ENCODE measurements around the gene LIMS2.

LIMS2 gene

GRCh38 chr2:127661949-127662510 is 13.3 kb downstream of the LIMS2 start:
- no peak overlapping the region for H2AFZ ChIP-seq (ENCODE audit: low read length)
- H3K9me3 ChIP-seq (replicated peaks in 1 of 2; ENCODE audit: control insufficient read depth in 2 of 2, insufficient read depth in 1 of 2, low read depth in 1 of 2, low read length in 2 of 2): peaks cover 0 to 3% of the 10 kb centered on the region in 2 donors
- H4K8ac ChIP-seq (ENCODE audit: low read depth, low read length): no peak overlapping the region
- no peak overlapping the region for H2BK15ac ChIP-seq (ENCODE audit: low read length)
- no peak overlapping the region for H2BK120ac ChIP-seq (ENCODE audit: low read depth, low read length)
- H2BK5ac ChIP-seq (ENCODE audit: low read length): no peak overlapping the region
- no peak overlapping the region for H3K4me3 ChIP-seq (ENCODE audit: low read length in 2 of 2)
- DNase-seq (ENCODE audit: low spot score): no peak
- peaks cover 0 to 60% (median 31%) of the 10 kb centered on the region in 3 experiments for H3K27me3 ChIP-seq (ENCODE audit: control insufficient read depth in 3 of 3, insufficient read depth in 3 of 3, low read depth in 1 of 3, low read length in 3 of 3)
- no peak overlapping the region for H2BK12ac ChIP-seq (ENCODE audit: low read length)
- H3K23ac ChIP-seq (ENCODE audit: low read depth, low read length, poor library complexity): no peak overlapping the region
- H2AK5ac ChIP-seq (ENCODE audit: low read depth, low read length): peak overlapping the region; percentile 8
- no peak overlapping the region for H3K14ac ChIP-seq (ENCODE audit: low read length)
- H4K91ac ChIP-seq (ENCODE audit: low read depth, low read length, poor library complexity): no peak overlapping the region
- H3K4ac ChIP-seq (ENCODE audit: low read length): no peak overlapping the region
- H3K9ac ChIP-seq (ENCODE audit: low read depth, low read length, poor library complexity): no peak overlapping the region
- no peak overlapping the region for H3K4me2 ChIP-seq (ENCODE audit: insufficient read depth, low read length, poor library complexity, severe bottlenecking)
- H3K4me1 ChIP-seq (ENCODE audit: control insufficient read depth in 2 of 2, insufficient read depth in 1 of 2, low read depth in 1 of 2, low read length in 2 of 2): peaks cover 13 to 16% of the 10 kb centered on the region in 2 donors
- WGBS, 2 donors (ENCODE audit: extremely low coverage in 2 of 2, insufficient read length in 2 of 2, insufficient replicate concordance in 1 of 2): no CpG with 5 or more reads among the region's 9 CpGs
- H3K36me3 ChIP-seq (replicated peaks in 1 of 2; ENCODE audit: control insufficient read depth in 2 of 2, insufficient read depth in 2 of 2, low read length in 2 of 2): no peaks in the 10 kb centered on the region
- peak overlapping the region; percentile 25 for H3K18ac ChIP-seq (ENCODE audit: low read length)
- no peak overlapping the region for H3K27ac ChIP-seq (replicated peaks; ENCODE audit: low read length)
- H3K79me1 ChIP-seq (ENCODE audit: low read depth, low read length): no peaks in the 10 kb centered on the region

GRCh38 chr2:127661072-127661649 is 14.2 kb downstream of the LIMS2 start:
- Histone ChIP-seq H3K9me3 (replicated peaks in 1 of 2; ENCODE audit: control insufficient read depth in 2 of 2, insufficient read depth in 1 of 2, low read depth in 1 of 2, low read length in 2 of 2) (peaks cover 0 to 3% of the 10 kb centered on the region in 2 donors), H2AK5ac (ENCODE audit: low read depth, low read length) (no peak overlapping the region), H3K27me3 (ENCODE audit: control insufficient read depth in 3 of 3, insufficient read depth in 3 of 3, low read depth in 1 of 3, low read length in 3 of 3) (peaks cover 0 to 54% (median 31%) of the 10 kb centered on the region in 3 experiments), H3K36me3 (replicated peaks in 1 of 2; ENCODE audit: control insufficient read depth in 2 of 2, insufficient read depth in 2 of 2, low read length in 2 of 2) (no peaks in the 10 kb centered on the region), H4K91ac (ENCODE audit: low read depth, low read length, poor library complexity) (no peak overlapping the region), H3K4me2 (ENCODE audit: insufficient read depth, low read length, poor library complexity, severe bottlenecking) (no peak overlapping the region), H3K4me1 (ENCODE audit: control insufficient read depth in 2 of 2, insufficient read depth in 1 of 2, low read depth in 1 of 2, low read length in 2 of 2) (peaks cover 13 to 16% of the 10 kb centered on the region in 2 donors), H3K4ac (ENCODE audit: low read length) (no peak overlapping the region), H3K79me1 (ENCODE audit: low read depth, low read length) (no peaks in the 10 kb centered on the region), H2BK12ac (ENCODE audit: low read length) (no peak overlapping the region), H3K23ac (ENCODE audit: low read depth, low read length, poor library complexity) (no peak overlapping the region), H2BK120ac (ENCODE audit: low read depth, low read length) (no peak overlapping the region), H4K8ac (ENCODE audit: low read depth, low read length) (no peak overlapping the region), H3K14ac (ENCODE audit: low read length) (no peak overlapping the region), H2BK5ac (ENCODE audit: low read length) (no peak overlapping the region), H2BK15ac (ENCODE audit: low read length) (no peak overlapping the region), H3K4me3 (ENCODE audit: low read length in 2 of 2) (no peak overlapping the region), H3K18ac (ENCODE audit: low read length) (no peak overlapping the region), H2AFZ (ENCODE audit: low read length) (peak overlapping the region; percentile 11), H3K27ac (replicated peaks; ENCODE audit: low read length) (no peak overlapping the region), H3K9ac (ENCODE audit: low read depth, low read length, poor library complexity) (no peak overlapping the region)
- DNase-seq (ENCODE audit: low spot score): no peak
- no CpG with 5 or more reads among the region's 14 CpGs for WGBS, 2 donors (ENCODE audit: extremely low coverage in 2 of 2, insufficient read length in 2 of 2, insufficient replicate concordance in 1 of 2)

DNA sequence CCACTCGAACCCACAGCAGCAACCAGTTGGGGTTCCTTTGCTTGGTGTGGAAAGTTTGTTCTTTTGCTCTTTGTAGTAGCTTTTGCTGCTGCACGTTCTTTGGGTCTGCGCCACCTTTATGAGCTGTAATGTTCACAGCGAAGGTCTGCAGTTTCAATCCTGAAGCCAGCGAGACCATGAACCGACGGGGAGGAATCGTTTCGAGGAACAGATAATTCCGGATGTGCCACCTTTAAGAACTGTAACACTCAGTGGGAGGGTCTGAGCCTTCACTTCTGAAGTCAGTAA is 15.1 kb downstream of the LIMS2 start:
- H3K9me3 ChIP-seq (replicated peaks in 1 of 2; ENCODE audit: control insufficient read depth in 2 of 2, insufficient read depth in 1 of 2, low read depth in 1 of 2, low read length in 2 of 2): peaks cover 0 to 2% of the 10 kb centered on the region in 2 donors
- no peak overlapping the region for H3K4ac ChIP-seq (ENCODE audit: low read length)
- no peaks in the 10 kb centered on the region for H3K79me1 ChIP-seq (ENCODE audit: low read depth, low read length)
- H4K8ac ChIP-seq (ENCODE audit: low read depth, low read length): no peak overlapping the region
- no peak for DNase-seq (ENCODE audit: low spot score)
- no peak overlapping the region for H2BK5ac ChIP-seq (ENCODE audit: low read length)
- H3K27me3 ChIP-seq (ENCODE audit: control insufficient read depth in 3 of 3, insufficient read depth in 3 of 3, low read depth in 1 of 3, low read length in 3 of 3): peaks cover 0 to 50% (median 24%) of the 10 kb centered on the region in 3 experiments
- no peak overlapping the region for H2BK120ac ChIP-seq (ENCODE audit: low read depth, low read length)
- no peak overlapping the region for H3K18ac ChIP-seq (ENCODE audit: low read length)
- whole genome bisulfite sequencing, 2 donors (ENCODE audit: extremely low coverage in 2 of 2, insufficient read length in 2 of 2, insufficient replicate concordance in 1 of 2): no CpG with 5 or more reads among the region's 10 CpGs
- H3K23ac ChIP-seq (ENCODE audit: low read depth, low read length, poor library complexity): no peak overlapping the region
- H2BK12ac ChIP-seq (ENCODE audit: low read length): no peak overlapping the region
- no peak overlapping the region for H2BK15ac ChIP-seq (ENCODE audit: low read length)
- no peak overlapping the region for H3K14ac ChIP-seq (ENCODE audit: low read length)
- no peak overlapping the region for H2AK5ac ChIP-seq (ENCODE audit: low read depth, low read length)
- H3K4me2 ChIP-seq (ENCODE audit: insufficient read depth, low read length, poor library complexity, severe bottlenecking): no peak overlapping the region
- no peak overlapping the region for H4K91ac ChIP-seq (ENCODE audit: low read depth, low read length, poor library complexity)
- H3K4me1 ChIP-seq (ENCODE audit: control insufficient read depth in 2 of 2, insufficient read depth in 1 of 2, low read depth in 1 of 2, low read length in 2 of 2): peaks cover 15 to 21% of the 10 kb centered on the region in 2 donors
- H3K9ac ChIP-seq (ENCODE audit: low read depth, low read length, poor library complexity): no peak overlapping the region
- no peak overlapping the region for H2AFZ ChIP-seq (ENCODE audit: low read length)
- H3K4me3 ChIP-seq (ENCODE audit: low read length in 2 of 2): no peak overlapping the region
- H3K36me3 ChIP-seq (replicated peaks in 1 of 2; ENCODE audit: control insufficient read depth in 2 of 2, insufficient read depth in 2 of 2, low read length in 2 of 2): no peaks in the 10 kb centered on the region
- no peak overlapping the region for H3K27ac ChIP-seq (replicated peaks; ENCODE audit: low read length)

GRCh38 chr2:127659408-127660290 is 15.7 kb downstream of the LIMS2 start:
- Histone ChIP-seq H4K8ac (ENCODE audit: low read depth, low read length) (no peak overlapping the region), H3K4ac (ENCODE audit: low read length) (no peak overlapping the region), H3K9me3 (replicated peaks in 1 of 2; ENCODE audit: control insufficient read depth in 2 of 2, insufficient read depth in 1 of 2, low read depth in 1 of 2, low read length in 2 of 2) (no peaks in the 10 kb centered on the region), H3K14ac (ENCODE audit: low read length) (no peak overlapping the region), H2AFZ (ENCODE audit: low read length) (no peak overlapping the region), H3K4me1 (ENCODE audit: control insufficient read depth in 2 of 2, insufficient read depth in 1 of 2, low read depth in 1 of 2, low read length in 2 of 2) (peaks cover 16 to 25% of the 10 kb centered on the region in 2 donors), H3K79me1 (ENCODE audit: low read depth, low read length) (no peaks in the 10 kb centered on the region), H3K4me2 (ENCODE audit: insufficient read depth, low read length, poor library complexity, severe bottlenecking) (no peak overlapping the region), H2BK15ac (ENCODE audit: low read length) (peak overlapping the region; percentile 77), H2BK120ac (ENCODE audit: low read depth, low read length) (no peak overlapping the region), H3K23ac (ENCODE audit: low read depth, low read length, poor library complexity) (peak overlapping the region; percentile 47), H2BK5ac (ENCODE audit: low read length) (no peak overlapping the region), H3K9ac (ENCODE audit: low read depth, low read length, poor library complexity) (no peak overlapping the region), H4K91ac (ENCODE audit: low read depth, low read length, poor library complexity) (no peak overlapping the region), H2AK5ac (ENCODE audit: low read depth, low read length) (peak overlapping the region; percentile 67), H3K4me3 (ENCODE audit: low read length in 2 of 2) (peak overlapping the region in 1 of 2 donors; percentile 17), H3K18ac (ENCODE audit: low read length) (no peak overlapping the region), H3K27ac (replicated peaks; ENCODE audit: low read length) (no peak overlapping the region), H3K27me3 (ENCODE audit: control insufficient read depth in 3 of 3, insufficient read depth in 3 of 3, low read depth in 1 of 3, low read length in 3 of 3) (peaks cover 0 to 47% (median 18%) of the 10 kb centered on the region in 3 experiments), H2BK12ac (ENCODE audit: low read length) (no peak overlapping the region), H3K36me3 (replicated peaks in 1 of 2; ENCODE audit: control insufficient read depth in 2 of 2, insufficient read depth in 2 of 2, low read length in 2 of 2) (no peaks in the 10 kb centered on the region)
- no CpG with 5 or more reads among the region's 14 CpGs for WGBS, 2 donors (ENCODE audit: extremely low coverage in 2 of 2, insufficient read length in 2 of 2, insufficient replicate concordance in 1 of 2)
- no peak for DNase-seq (ENCODE audit: low spot score)

All from neuronal stem cell (in vitro differentiated cells).